A172 (cell line): Measurements from ENCODE around the gene KIF3B. TPM values are rescaled to one million over a fixed set of nuclear protein-coding genes. Genes with fewer than 3 reads are reported as not detected.
"Not testable (repeated sequence)": the region's sequence is repeated elsewhere in the genome, so short reads cannot be mapped to it uniquely, and the experiment has no call there.

Experiments used
- DNase-seq: peaks from one replicate; pipeline ENCODE4 v3.0.0-alpha.2; 2015; ENCODE audit warnings: low spot score
- total RNA-seq: library from RNA; depleted of rRNA; stranded (reverse); fragments of >200 nt; shearing (Covaris generic); gene quantifications from 2 replicates; pipeline ENCODE4 v1.2.3, GENCODE V29; 2014

Gene KIF3B
- total RNA-seq, 1 experiment from 2014 or later = 42.7 TPM

DNA sequence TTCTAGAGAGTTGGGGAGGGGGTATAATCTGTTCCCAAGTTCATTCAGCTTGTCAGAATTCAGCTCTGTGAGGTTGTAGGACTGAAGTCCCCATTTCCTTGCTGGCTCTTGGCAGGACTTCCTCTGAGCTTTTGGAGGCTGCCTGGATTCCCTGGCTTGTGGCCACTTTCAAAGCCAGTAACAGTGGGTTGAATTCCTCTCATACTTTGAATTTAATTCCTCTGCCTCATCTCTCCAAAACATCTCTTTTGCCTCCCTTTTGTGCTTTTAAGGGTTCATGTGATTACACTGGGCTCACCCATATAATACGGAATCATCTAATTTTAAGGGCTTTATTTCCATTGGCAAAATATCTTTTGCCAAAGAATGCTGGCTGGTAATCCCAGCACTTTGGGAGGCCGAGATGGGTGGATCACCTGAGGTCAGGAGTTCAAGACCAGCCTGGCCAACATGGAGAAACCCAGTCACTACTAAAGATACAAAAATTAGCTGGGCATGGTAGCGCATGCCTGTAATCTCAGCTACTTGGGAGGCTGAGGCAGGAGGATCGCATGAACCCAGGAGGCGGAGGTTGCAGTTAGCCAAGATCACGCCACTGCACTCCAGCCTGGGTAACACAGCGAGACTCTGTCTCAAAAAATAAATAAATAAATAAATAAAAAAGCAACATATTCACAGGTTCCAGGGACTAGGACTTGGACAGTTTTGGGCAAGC lies 78.6 kb downstream of the KIF3B start:
- DNase-seq = peak; percentile 95

GRCh38 chr20:32356622-32357374 lies 79.3 kb downstream of the KIF3B start:
- no peak for DNase-seq

DNA sequence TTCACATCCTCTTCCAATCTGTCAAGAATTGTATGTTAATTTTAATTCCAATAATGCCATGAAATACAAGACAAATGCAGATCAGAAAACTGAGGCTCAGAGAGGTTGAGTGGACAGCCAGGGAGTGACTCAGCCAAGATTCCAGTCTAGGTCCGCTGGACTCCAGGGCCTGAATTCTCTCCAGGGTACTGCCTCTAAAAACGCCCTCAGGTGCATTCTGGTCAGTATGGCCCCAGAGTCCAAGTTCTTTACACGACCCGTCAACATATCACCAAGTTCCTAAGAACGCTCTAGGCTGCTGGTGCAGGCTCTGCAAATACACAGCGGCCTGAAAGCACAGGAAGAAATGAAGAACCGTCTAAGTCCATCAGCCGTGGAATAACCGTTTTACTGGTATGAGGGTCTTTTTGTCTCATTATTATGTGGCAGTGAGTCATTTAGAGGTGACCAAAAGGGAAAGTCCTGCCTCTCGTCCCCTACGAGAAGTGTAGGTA lies 80.0 kb downstream of the KIF3B start:
- peak; percentile 64 for DNase-seq

DNA sequence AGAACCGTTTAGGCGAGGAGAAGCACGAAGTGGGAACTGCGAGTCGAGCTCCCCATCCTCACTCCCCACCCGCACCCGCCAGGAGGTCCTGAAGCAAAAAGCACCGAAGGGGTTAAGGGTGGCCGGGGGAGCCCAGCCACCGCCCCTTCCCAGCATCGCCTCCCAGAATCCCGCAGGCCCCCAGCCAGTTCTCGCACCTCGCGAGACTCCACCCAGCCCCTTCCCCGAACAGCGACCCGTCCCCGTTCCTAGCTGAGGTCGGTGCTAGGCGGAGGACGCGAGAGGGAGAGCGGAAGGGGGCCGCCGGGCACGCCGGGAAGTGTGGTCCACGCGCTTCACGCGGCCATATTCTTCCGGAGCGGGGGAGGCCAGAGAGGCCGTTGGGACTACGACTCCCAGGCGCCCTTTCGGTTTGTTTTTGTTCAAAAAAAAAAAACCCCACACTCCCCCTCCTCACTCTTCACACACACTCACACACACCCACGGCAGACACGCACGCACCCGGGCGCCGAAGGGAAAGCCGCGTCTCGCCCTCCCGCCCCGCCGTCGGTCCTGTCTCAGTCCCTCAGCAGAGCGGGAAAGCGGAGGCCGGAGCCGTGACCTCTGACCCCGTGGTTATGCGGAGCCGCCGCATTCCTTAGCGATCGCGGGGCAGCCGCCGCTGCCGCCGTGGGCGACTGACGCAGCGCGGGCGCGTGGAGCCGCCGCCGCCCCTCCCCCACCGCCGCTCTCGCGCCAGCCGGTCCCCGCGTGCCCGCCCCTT lies 80.6 kb downstream of the KIF3B start, which contains the start of gene ASXL1:
ASXL1 (plus strand) TSS at position 463 of the 763 bp plus-strand sequence. CDS start 445 bp downstream, outside the sequence.
- DNase-seq = peak; percentile 94

DNA sequence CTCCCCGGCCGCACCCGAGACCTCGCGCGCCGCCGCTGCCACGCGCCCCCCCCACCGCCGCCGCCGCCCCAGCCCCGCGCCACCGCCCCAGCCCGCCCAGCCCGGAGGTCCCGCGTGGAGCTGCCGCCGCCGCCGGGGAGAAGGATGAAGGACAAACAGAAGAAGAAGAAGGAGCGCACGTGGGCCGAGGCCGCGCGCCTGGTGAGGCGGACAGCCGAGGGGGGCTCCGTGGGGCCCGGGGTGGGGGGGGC lies 81.1 kb downstream of the KIF3B start:
- no peak for DNase-seq

DNA sequence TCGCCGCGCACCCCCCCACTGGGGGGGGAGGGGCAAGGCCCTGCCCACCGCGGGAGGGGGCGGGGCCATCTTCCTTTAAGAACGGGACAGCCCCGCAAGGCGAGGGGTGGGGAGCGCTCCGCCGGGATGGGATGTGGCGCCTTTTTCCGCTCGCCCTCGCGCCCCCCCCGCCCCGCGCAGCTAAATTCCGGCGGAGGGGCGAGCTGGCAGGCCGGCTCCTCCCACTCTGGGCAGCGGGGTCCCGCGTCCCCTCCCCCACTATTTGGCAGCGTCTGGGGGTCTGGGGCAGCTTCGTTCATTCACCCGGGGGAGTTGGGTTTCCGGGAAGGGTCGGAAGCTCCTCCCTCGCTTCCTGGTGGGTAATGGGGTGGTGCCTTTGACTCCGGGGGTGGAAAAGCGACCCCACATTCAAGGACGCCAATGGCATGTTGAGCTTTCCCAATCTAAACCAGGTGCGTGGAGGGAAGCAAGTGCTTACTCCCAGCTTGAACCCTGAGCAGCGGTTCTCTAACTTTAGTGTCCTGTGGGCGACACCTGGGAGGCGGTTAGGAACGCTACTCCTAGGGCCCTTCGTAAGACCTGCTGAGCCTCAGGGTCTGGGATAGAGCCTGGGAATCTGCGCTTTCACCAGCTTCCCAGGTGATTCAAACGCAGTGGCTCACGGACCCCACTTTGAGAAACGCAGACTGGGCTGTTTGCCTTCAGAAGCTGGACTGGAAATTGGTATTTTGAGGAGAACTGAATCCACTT lies 81.6 kb downstream of the KIF3B start:
- peak; percentile 52 for DNase-seq

- no peak for DNase-seq
Measured at GRCh38 chr20:32359633-32360332, 82.3 kb downstream of the KIF3B start.

- no peak for DNase-seq
Measured at GRCh38 chr20:32360333-32360634, 82.8 kb downstream of the KIF3B start.

DNA sequence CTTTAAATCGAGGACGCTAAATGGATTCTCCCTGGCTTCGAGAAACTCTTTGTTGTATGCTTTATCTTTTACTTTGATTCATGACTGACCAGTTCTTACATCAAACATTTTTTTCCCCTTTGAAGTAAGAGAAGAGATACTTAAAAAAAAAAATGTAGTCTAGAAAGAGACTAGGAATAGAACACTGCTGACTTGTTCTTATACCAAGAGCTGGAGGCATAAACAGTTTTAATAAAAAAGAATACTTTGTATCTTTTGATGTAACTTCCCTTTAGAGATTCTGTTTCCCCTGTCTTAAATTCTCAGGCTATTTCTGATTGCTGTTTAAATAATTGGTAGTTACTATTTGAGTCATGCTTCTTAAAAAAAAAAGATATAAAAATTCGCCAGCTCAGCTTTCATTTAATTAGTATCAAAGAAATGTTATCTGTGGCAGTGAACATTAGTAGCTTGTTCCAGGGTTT lies 85.5 kb downstream of the KIF3B start:
- no peak for DNase-seq

DNA sequence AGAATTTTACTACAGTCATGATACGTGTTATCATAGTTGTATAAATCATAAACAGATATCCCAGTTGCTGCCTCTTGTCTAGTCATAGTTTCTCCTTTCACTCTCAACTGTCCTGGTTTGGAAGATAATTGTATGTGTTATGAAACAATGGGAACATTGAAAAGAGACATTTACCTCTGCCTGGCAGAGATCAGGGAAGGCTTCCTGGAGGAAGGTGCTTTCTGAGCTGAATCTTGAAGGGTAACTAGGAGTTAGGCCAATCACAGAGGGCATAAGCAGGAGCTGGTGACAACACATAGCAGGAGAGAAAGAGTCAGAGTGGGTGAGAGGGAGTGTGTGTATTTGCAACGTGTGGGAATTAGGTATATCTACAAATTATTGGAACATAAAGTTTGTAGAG lies 86.0 kb downstream of the KIF3B start:
- no peak for DNase-seq

- DNase-seq = no peak
Measured at GRCh38 chr20:32364554-32365208, 87.2 kb downstream of the KIF3B start.

DNA sequence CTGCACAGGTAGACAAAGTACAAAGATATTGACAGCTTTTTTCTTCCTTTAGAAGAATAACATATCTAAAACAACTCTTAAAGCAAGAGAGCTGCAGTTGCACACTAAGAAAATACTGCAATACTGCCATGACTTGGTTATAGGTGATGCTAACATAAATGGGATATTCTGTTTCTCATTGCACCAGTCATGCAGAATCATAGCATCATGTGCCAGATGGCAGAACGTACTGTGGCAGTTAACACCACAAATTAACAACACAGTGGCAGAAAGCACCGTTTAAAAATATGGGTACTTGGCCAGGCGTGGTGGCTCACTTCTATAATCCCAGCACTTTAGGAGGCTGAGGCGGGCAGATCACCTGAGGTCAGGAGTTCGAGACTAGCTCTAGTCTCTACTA lies 88.1 kb downstream of the KIF3B start:
- DNase-seq = no peak

GRCh38 chr20:32366380-32366779 lies 88.9 kb downstream of the KIF3B start:
- no peak for DNase-seq

- no peak for DNase-seq
Measured at GRCh38 chr20:32368323-32368722, 90.9 kb downstream of the KIF3B start.

DNA sequence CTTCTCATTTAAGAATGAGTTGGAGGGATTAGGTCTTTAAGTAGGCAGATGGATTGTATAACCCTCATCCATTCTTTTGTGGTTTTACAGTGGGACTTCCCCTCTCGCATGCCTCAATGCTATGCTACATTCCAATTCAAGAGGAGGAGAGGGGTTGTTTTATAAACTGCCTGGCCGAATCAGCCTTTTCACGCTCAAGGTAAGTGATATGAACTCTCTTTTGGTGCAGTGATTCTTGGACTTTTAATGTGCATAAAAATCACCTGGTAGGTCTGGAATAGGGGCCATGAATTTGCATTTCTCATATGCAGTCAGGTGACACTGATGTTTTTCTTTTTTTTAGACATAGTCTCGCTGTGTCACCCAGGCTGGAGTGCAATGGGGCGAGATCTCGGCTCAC lies 91.5 kb downstream of the KIF3B start:
- DNase-seq = peak; percentile 65

- no peak for DNase-seq
Measured at GRCh38 chr20:32370897-32371296, 93.4 kb downstream of the KIF3B start.

DNA sequence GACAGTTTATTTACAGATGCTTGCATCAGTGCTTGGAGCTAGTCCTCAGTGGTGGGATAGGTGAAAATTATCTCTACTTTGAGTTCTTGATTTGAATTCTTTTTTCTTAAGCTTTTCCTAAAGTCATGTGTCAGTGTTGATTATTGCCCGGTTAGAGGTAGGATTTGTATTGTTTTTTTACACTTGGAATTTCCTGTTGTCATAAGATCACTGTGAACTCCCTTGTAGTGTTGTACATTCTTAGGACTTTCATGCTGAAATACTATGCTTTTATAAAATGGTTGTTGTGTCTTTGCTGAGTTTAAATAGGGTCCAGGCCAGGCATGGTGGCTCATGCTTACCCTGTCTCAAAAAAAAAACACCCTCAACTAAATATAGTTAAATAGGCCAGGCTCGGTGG lies 101.0 kb downstream of the KIF3B start:
- DNase-seq = no peak

- not testable (repeated sequence) for DNase-seq
Measured at GRCh38 chr20:32380037-32380436, 102.6 kb downstream of the KIF3B start.

DNA sequence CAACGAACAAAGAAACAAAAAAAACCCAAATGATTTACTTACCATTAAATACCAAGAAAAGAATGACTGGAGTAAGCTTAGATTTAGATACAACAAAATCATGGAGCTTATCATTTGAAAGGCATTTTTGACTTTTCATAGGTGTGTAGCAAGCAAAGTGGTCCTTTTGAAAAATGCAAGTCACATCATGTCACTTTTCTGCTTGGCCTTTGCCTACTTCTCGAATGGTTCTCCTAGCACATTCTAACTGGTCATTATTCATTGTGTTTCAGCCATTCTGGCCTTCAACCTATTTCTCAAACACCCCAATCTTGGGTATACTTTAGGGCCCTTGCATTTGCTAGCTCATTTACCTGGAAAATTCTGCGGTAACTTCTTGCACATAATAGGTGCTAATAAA lies 103.3 kb downstream of the KIF3B start:
- DNase-seq = no peak

- no peak for DNase-seq
Measured at GRCh38 chr20:32382102-32382950, 104.9 kb downstream of the KIF3B start.
